A673 (cell line): ENCODE data around the gene IFI44. TPM values are rescaled to one million over a fixed set of nuclear protein-coding genes. Genes with fewer than 3 reads are reported as not detected.

Experiments used
- BruUV-seq: library from RNA; stranded (reverse); fragments of 400-500 nt; replicated peaks from 2 replicates; lab custom pipeline; 2021; lab: Mats Ljungman, UMichigan
- CTCF ChIA-PET: fragments of 300-600 bp; sonication (Branson Sonifier 250); formaldehyde crosslinking; loops from one replicate; lab custom pipeline; 2022; ENCODE audit warnings: antibody characterized with exemption; lab: Charles Lee
- POLR2A ChIA-PET: fragments of 300-600 bp; sonication (Branson Sonifier 250); formaldehyde crosslinking; loops from one replicate; lab custom pipeline; 2022; ENCODE audit warnings: antibody characterized with exemption; ENCODE audit not compliant: low non-redundant PET; lab: Charles Lee
- DNase-seq: peaks from one replicate; pipeline ENCODE4 v3.0.0-alpha.2; 2015; ENCODE audit warnings: low spot score
- H3K27ac ChIP-seq: fragments of 200-600 bp; sonication (generic); 2 replicates; pipeline ENCODE4 v1.5.1; 2016; ENCODE audit warnings: mixed run types, low read depth, mild to moderate bottlenecking, mixed read lengths, antibody characterized with exemption, low read length; ENCODE audit not compliant: poor library complexity, severe bottlenecking
- H3K27me3 ChIP-seq: fragments of 200-600 bp; sonication (generic); replicated peaks from 2 replicates; pipeline ENCODE4 v1.6.1; 2017; ENCODE audit warnings: mixed run types, low read depth, mild to moderate bottlenecking, mixed read lengths, antibody characterized with exemption, low read length; ENCODE audit not compliant: insufficient read depth, poor library complexity
- H3K36me3 ChIP-seq: fragments of 200-600 bp; sonication (generic); 2 replicates; pipeline ENCODE4 v1.6.1; 2016; ENCODE audit warnings: mixed run types, mild to moderate bottlenecking, mixed read lengths, antibody characterized with exemption, low read length; ENCODE audit not compliant: insufficient read depth, poor library complexity, severe bottlenecking
- H3K4me1 ChIP-seq: fragments of 200-600 bp; sonication (generic); 2 replicates; pipeline ENCODE4 v1.6.1; 2017; ENCODE audit warnings: mixed run types, mild to moderate bottlenecking, mixed read lengths, antibody characterized with exemption, low read length; ENCODE audit not compliant: insufficient read depth, poor library complexity, severe bottlenecking
- H3K4me3 ChIP-seq: fragments of 200-600 bp; sonication (generic); 2 replicates; pipeline ENCODE4 v1.5.1; 2016; ENCODE audit warnings: low read depth, mixed run types, mild to moderate bottlenecking, mixed read lengths, low read length; ENCODE audit not compliant: poor library complexity, severe bottlenecking
- H3K9me3 ChIP-seq: fragments of 200-600 bp; sonication (generic); 2 replicates; pipeline ENCODE4 v1.6.1; 2016; ENCODE audit warnings: mixed run types, low read depth, mild to moderate bottlenecking, mixed read lengths, antibody characterized with exemption, low read length; ENCODE audit not compliant: poor library complexity, severe bottlenecking
- EZH2 ChIP-seq: fragments of 200-600 bp; sonication (generic); IDR thresholded peaks from 2 replicates; pipeline ENCODE4 v1.6.1; 2017; ENCODE audit warnings: borderline replicate concordance, low read depth, mild to moderate bottlenecking, mixed read lengths, antibody characterized with exemption, low read length; ENCODE audit not compliant: poor library complexity, severe bottlenecking
- intact Hi-C: fragments of 100-400 bp; cut with micrococcal nuclease; formaldehyde crosslinking; loops from one replicate; pipeline ENCODE4 v1.10.0; 2022; ENCODE audit not compliant: unreplicated experiment
- total RNA-seq: library from RNA; stranded (reverse); gene quantifications from 2 replicates; pipeline ENCODE4 v1.2.3, GENCODE V29; 2021
- TF ChIP-seq, protein P1 (sequence below): fragments of 300-800, 200-600 bp; sonication (generic); conservative IDR thresholded peaks from 2 replicates; pipeline ENCODE4 v1.5.1; 2017; ENCODE audit warnings: low read depth, mild to moderate bottlenecking, antibody characterized with exemption, low read length, moderate library complexity, mixed read lengths

Gene IFI44
- total RNA-seq, 1 experiment from 2014 or later, result 29.0 TPM

DNA sequence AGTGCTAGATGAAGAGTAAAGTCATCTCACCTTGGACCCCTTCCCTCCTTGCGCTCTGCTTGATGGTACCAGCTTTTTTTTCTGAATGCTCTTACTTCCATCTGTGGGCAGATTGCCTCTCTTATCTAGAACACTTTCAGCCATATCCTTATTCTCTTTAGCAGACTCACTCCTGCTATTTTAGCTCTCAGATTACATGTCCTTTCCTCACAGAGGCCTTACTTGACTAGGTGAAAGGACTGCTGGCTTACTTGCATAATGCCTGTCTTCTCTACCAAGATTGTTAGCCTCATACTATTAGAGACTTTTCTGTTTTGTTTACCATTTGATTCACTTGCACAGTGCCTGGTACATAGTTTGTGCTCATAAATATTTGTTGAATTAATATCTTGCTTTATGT is 9.3 kb downstream of the IFI44 start:
- TF ChIP-seq, protein P1, sequence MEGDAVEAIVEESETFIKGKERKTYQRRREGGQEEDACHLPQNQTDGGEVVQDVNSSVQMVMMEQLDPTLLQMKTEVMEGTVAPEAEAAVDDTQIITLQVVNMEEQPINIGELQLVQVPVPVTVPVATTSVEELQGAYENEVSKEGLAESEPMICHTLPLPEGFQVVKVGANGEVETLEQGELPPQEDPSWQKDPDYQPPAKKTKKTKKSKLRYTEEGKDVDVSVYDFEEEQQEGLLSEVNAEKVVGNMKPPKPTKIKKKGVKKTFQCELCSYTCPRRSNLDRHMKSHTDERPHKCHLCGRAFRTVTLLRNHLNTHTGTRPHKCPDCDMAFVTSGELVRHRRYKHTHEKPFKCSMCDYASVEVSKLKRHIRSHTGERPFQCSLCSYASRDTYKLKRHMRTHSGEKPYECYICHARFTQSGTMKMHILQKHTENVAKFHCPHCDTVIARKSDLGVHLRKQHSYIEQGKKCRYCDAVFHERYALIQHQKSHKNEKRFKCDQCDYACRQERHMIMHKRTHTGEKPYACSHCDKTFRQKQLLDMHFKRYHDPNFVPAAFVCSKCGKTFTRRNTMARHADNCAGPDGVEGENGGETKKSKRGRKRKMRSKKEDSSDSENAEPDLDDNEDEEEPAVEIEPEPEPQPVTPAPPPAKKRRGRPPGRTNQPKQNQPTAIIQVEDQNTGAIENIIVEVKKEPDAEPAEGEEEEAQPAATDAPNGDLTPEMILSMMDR, result no peak
- no peak for TF ChIP-seq EZH2
- Histone ChIP-seq H3K36me3 (peaks cover 22% of the 10 kb centered on the region), H3K4me1 (no peaks in the 10 kb centered on the region), H3K27me3 (no peaks in the 10 kb centered on the region), H3K27ac (no peak overlapping the region), H3K9me3 (no peaks in the 10 kb centered on the region), H3K4me3 (no peak overlapping the region)
- intact Hi-C loops, result no loop called here
- ChIA-PET POLR2A (no interaction called here), CTCF (no interaction called here)
- BruUV-seq, result no TSS peak
- DNase-seq, result no peak

DNA sequence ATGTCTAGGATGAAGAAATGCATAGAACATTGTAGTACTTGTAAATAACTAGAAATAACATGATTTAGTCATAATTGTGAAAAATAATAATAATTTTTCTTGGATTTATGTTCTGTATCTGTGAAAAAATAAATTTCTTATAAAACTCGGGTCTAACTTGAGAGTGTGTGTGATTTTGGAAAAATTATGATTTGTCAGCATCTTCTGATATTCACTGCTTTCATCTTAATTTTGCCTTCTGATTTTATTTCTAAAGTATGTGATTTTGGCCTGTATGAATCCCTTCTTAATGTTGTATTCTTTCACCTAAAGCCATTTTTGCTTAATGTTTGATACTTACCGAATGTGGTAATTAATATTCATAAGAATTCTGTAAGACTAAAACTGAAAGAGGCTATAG is 14.3 kb downstream of the IFI44 start:
- no peak for DNase-seq
- no peaks in the 10 kb centered on the region for H3K27me3 ChIP-seq
- ChIA-PET POLR2A (no interaction called here), CTCF (no interaction called here)
- H3K36me3 ChIP-seq, result peaks cover 7% of the 10 kb centered on the region
- no peaks in the 10 kb centered on the region for H3K4me1 ChIP-seq
- intact Hi-C loops, result no loop called here
- TF ChIP-seq, protein P1, result no peak
- no peak for TF ChIP-seq EZH2
- H3K4me3 ChIP-seq, result no peak overlapping the region
- H3K9me3 ChIP-seq, result no peaks in the 10 kb centered on the region
- BruUV-seq, result no TSS peak
- H3K27ac ChIP-seq, result no peak overlapping the region

DNA sequence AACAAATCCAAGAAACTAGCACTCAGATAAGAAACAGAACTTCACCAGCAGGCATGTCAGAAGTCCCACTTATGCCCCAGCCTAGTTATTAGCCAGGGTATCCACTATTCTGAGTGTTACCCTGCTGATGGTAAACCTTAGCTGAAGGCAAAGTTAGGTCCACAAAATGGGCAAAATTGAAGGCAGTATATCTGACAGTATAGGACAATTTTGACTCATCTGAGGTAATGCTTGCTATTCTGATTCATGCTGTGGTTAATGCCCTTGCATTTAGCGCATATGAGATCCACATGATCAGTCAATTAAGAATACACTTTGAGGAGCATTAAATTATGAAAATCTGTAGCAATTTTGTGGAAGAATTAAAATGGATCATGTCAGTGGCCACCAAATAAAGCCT is 15.1 kb downstream of the IFI44 start:
- no peak for DNase-seq
- intact Hi-C loops, result no loop called here
- no peaks in the 10 kb centered on the region for H3K9me3 ChIP-seq
- no peaks in the 10 kb centered on the region for H3K36me3 ChIP-seq
- H3K4me1 ChIP-seq, result no peaks in the 10 kb centered on the region
- H3K27me3 ChIP-seq, result no peaks in the 10 kb centered on the region
- no peak overlapping the region for H3K27ac ChIP-seq
- ChIA-PET POLR2A (no interaction called here), CTCF (no interaction called here)
- TF ChIP-seq, protein P1, result no peak
- no peak for TF ChIP-seq EZH2
- no TSS peak for BruUV-seq
- H3K4me3 ChIP-seq, result no peak overlapping the region
